Mesenchymal stem cell (in vitro differentiated cells and primary cell): ENCODE results near the gene TMEM161B.

ENCODE experiments used
- DNase-seq: peaks from one replicate; pipeline ENCODE4 v3.0.0-alpha.2; 2013
- H2AFZ ChIP-seq: one replicate; pipeline ENCODE4 v1.6.1; 2013; ENCODE audit warnings: low read depth, mild to moderate bottlenecking, control low read depth, inconsistent platforms, low read length, moderate library complexity
- H2AK5ac ChIP-seq: 2 replicates; pipeline ENCODE4 v1.6.1; 2013; ENCODE audit warnings: low read length, moderate library complexity, mild to moderate bottlenecking, inconsistent platforms; ENCODE audit not compliant: severe bottlenecking
- H2BK120ac ChIP-seq: one replicate; pipeline ENCODE4 v1.6.1; 2013; ENCODE audit warnings: low read depth, mild to moderate bottlenecking, inconsistent platforms, low read length, moderate library complexity
- H2BK12ac ChIP-seq, 2 experiments: one replicate each; pipeline ENCODE4 v1.6.1; 2013; ENCODE audit warnings: inconsistent platforms in 2 of 2, low read length in 2 of 2, mild to moderate bottlenecking in 2 of 2, moderate library complexity in 2 of 2, control low read depth in 1 of 2
- H2BK15ac ChIP-seq: one replicate; pipeline ENCODE4 v1.6.1; 2013; ENCODE audit warnings: mild to moderate bottlenecking, low read depth, inconsistent platforms; ENCODE audit not compliant: poor library complexity, severe bottlenecking
- H2BK5ac ChIP-seq: 2 replicates; pipeline ENCODE4 v1.6.1; 2013; ENCODE audit warnings: low read depth, mild to moderate bottlenecking, low read length, control low read depth, inconsistent platforms; ENCODE audit not compliant: poor library complexity, severe bottlenecking
- H3K14ac ChIP-seq, 2 experiments: one replicate each; pipeline ENCODE4 v1.6.1; 2013; ENCODE audit warnings: inconsistent platforms in 2 of 2, low read length in 2 of 2, control low read depth in 1 of 2, mild to moderate bottlenecking in 1 of 2, moderate library complexity in 1 of 2
- H3K18ac ChIP-seq, 2 experiments: one replicate each; pipeline ENCODE4 v1.6.1; 2013; ENCODE audit warnings: inconsistent platforms in 2 of 2, low read length in 2 of 2, control low read depth in 1 of 2, low read depth in 1 of 2, mild to moderate bottlenecking in 1 of 2
- H3K23ac ChIP-seq, 2 experiments: one replicate each; pipeline ENCODE4 v1.6.1; 2013; ENCODE audit warnings: inconsistent platforms in 2 of 2, low read length in 2 of 2, mild to moderate bottlenecking in 2 of 2, moderate library complexity in 2 of 2, control low read depth in 1 of 2
- H3K27ac ChIP-seq: 2 replicates; pipeline ENCODE4 v1.5.1; 2013; ENCODE audit warnings: mild to moderate bottlenecking, moderate library complexity, low read length, control low read depth, inconsistent platforms; ENCODE audit not compliant: poor library complexity, severe bottlenecking
- H3K27me3 ChIP-seq, 2 experiments: 2 replicates each; pipeline versions ENCODE4 v1.6.1 to v1.7.0; 2013; ENCODE audit warnings: low read length in 2 of 2, mild to moderate bottlenecking in 2 of 2, moderate library complexity in 2 of 2, control low read depth in 1 of 2, inconsistent platforms in 1 of 2; ENCODE audit not compliant: control insufficient read depth in 1 of 2, insufficient read depth in 1 of 2
- H3K36me3 ChIP-seq, 2 experiments: 2 replicates each; pipeline versions ENCODE4 v1.6.1 to v1.7.0; 2013; ENCODE audit warnings: low read length in 2 of 2, control low read depth in 1 of 2, inconsistent platforms in 1 of 2, low read depth in 1 of 2, mild to moderate bottlenecking in 1 of 2; ENCODE audit not compliant: insufficient read depth in 2 of 2, control insufficient read depth in 1 of 2
- H3K4ac ChIP-seq, 2 experiments: one replicate each; pipeline ENCODE4 v1.6.1; 2013; ENCODE audit warnings: inconsistent platforms in 2 of 2, low read length in 2 of 2, mild to moderate bottlenecking in 2 of 2, moderate library complexity in 2 of 2, control low read depth in 1 of 2, low read depth in 1 of 2
- H3K4me1 ChIP-seq: 2 replicates; pipeline ENCODE4 v1.6.1; 2013; ENCODE audit warnings: low read depth, low read length, control low read depth; ENCODE audit not compliant: control insufficient read depth, insufficient read depth
- H3K4me2 ChIP-seq: 2 replicates; pipeline ENCODE4 v1.6.1; 2013; ENCODE audit warnings: low read length, mild to moderate bottlenecking, inconsistent platforms; ENCODE audit not compliant: poor library complexity, severe bottlenecking
- H3K4me3 ChIP-seq, 2 experiments: 2 replicates each; pipeline versions ENCODE4 v1.5.1 to v1.7.0; 2013; ENCODE audit warnings: low read length in 2 of 2, mild to moderate bottlenecking in 2 of 2, control low read depth in 1 of 2, low read depth in 1 of 2; ENCODE audit not compliant: insufficient read depth in 1 of 2
- H3K79me1 ChIP-seq: replicated peaks from 2 replicates; pipeline ENCODE4 v1.6.1; 2013; ENCODE audit warnings: mild to moderate bottlenecking, control low read depth, low read length, inconsistent platforms; ENCODE audit not compliant: poor library complexity, severe bottlenecking
- H3K9ac ChIP-seq: 2 replicates; pipeline ENCODE4 v1.7.0; 2013; ENCODE audit warnings: mild to moderate bottlenecking, low read length, moderate library complexity
- H3K9me3 ChIP-seq: 2 replicates; pipeline ENCODE4 v1.7.0; 2013; ENCODE audit warnings: mild to moderate bottlenecking, low read length; ENCODE audit not compliant: control insufficient read depth
- H4K8ac ChIP-seq: one replicate; pipeline ENCODE4 v1.6.1; 2013; ENCODE audit warnings: inconsistent platforms, mild to moderate bottlenecking, low read length, moderate library complexity
- H4K91ac ChIP-seq: one replicate; pipeline ENCODE4 v1.6.1; 2013; ENCODE audit warnings: mild to moderate bottlenecking, low read length, inconsistent platforms
- WGBS: methylation state at CpG from one replicate; pipeline ENCODE4 v1.1.7; 2013; ENCODE audit warnings: mixed read lengths; 5-methylcytosine and 5-hydroxymethylcytosine counted together

TMEM161B gene

DNA sequence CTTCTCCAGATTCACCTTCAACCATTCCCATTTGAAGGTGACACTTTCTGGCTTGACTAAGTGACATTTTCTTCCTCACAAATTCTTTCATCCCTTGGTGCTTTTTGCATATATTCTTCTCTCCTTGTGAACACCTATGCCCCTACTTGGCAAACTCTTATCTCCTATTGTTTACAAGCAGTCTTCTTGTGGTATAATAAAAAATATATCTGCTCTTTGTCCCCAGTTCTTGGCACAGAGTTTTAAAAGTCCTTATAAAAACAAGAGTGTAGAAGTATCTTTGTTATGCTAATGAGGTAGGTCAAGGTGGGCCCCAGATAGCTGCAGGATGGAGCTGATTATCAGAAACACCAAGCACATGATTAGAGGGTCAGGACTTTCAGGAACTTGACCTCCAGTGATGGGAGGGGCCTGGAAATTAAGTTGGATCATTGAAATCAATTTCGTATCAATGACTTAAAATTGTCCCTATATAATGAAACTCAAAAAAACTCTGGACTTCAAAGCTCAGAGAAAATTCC lies 38.0 kb downstream of the TMEM161B start:
- no peak overlapping the region for H4K91ac ChIP-seq
- no peak overlapping the region for H2BK5ac ChIP-seq
- H3K18ac ChIP-seq = no peak overlapping the region
- no peaks in the 10 kb centered on the region for H3K9me3 ChIP-seq
- H2BK120ac ChIP-seq = no peak overlapping the region
- H2BK12ac ChIP-seq = no peak overlapping the region
- H2AFZ ChIP-seq = no peak overlapping the region
- no peak overlapping the region for H2AK5ac ChIP-seq
- no peak overlapping the region for H3K4me2 ChIP-seq
- no peak for DNase-seq
- no peak overlapping the region for H2BK15ac ChIP-seq
- no peak overlapping the region for H3K23ac ChIP-seq
- no peak overlapping the region for H3K9ac ChIP-seq
- peaks cover 4 to 15% of the 10 kb centered on the region in 2 experiments for H3K36me3 ChIP-seq
- peaks cover 18% of the 10 kb centered on the region for H3K79me1 ChIP-seq
- H4K8ac ChIP-seq = no peak overlapping the region
- no peak overlapping the region for H3K14ac ChIP-seq
- H3K4ac ChIP-seq = no peak overlapping the region
- H3K4me1 ChIP-seq = no peaks in the 10 kb centered on the region
- H3K27me3 ChIP-seq = no peaks in the 10 kb centered on the region
- WGBS = no CpG with 5 or more reads among the region's 1 CpG
- H3K4me3 ChIP-seq = no peak overlapping the region
- no peak overlapping the region for H3K27ac ChIP-seq

GRCh38 chr5:88226881-88227450 lies 41.7 kb downstream of the TMEM161B start:
- H3K4me1 ChIP-seq = no peaks in the 10 kb centered on the region
- no peaks in the 10 kb centered on the region for H3K9me3 ChIP-seq
- WGBS = 98% methylated on average over 3 of the region's 6 CpGs
- H3K4me2 ChIP-seq = no peak overlapping the region
- no peaks in the 10 kb centered on the region for H3K27me3 ChIP-seq
- H2BK120ac ChIP-seq = no peak overlapping the region
- no peak overlapping the region for H3K4ac ChIP-seq
- no peak for DNase-seq
- H3K27ac ChIP-seq = no peak overlapping the region
- no peak overlapping the region for H4K91ac ChIP-seq
- H2BK15ac ChIP-seq = no peak overlapping the region
- H2BK5ac ChIP-seq = no peak overlapping the region
- no peak overlapping the region for H2AK5ac ChIP-seq
- H2BK12ac ChIP-seq = no peak overlapping the region
- no peak overlapping the region for H3K23ac ChIP-seq
- no peak overlapping the region for H4K8ac ChIP-seq
- no peak overlapping the region for H3K18ac ChIP-seq
- no peak overlapping the region for H3K4me3 ChIP-seq
- no peak overlapping the region for H3K9ac ChIP-seq
- no peak overlapping the region for H3K14ac ChIP-seq
- H3K79me1 ChIP-seq = peaks cover 18% of the 10 kb centered on the region
- no peak overlapping the region for H2AFZ ChIP-seq
- peaks cover 4 to 14% of the 10 kb centered on the region in 2 experiments for H3K36me3 ChIP-seq

- no peaks in the 10 kb centered on the region for H3K27me3 ChIP-seq
- no peak overlapping the region for H2BK15ac ChIP-seq
- H2BK5ac ChIP-seq = no peak overlapping the region
- no peak for DNase-seq
- H3K23ac ChIP-seq = no peak overlapping the region
- no peaks in the 10 kb centered on the region for H3K79me1 ChIP-seq
- no peak overlapping the region for H3K4me2 ChIP-seq
- H3K14ac ChIP-seq = no peak overlapping the region
- no peak overlapping the region for H2AFZ ChIP-seq
- no peak overlapping the region for H3K27ac ChIP-seq
- no peak overlapping the region for H2BK12ac ChIP-seq
- H3K36me3 ChIP-seq = peaks cover 3 to 60% of the 10 kb centered on the region in 2 experiments
- H4K8ac ChIP-seq = no peak overlapping the region
- no peaks in the 10 kb centered on the region for H3K9me3 ChIP-seq
- H3K18ac ChIP-seq = no peak overlapping the region
- no peak overlapping the region for H3K4ac ChIP-seq
- no peak overlapping the region for H2AK5ac ChIP-seq
- H3K4me1 ChIP-seq = no peaks in the 10 kb centered on the region
- no peak overlapping the region for H3K9ac ChIP-seq
- no peak overlapping the region for H4K91ac ChIP-seq
- no peak overlapping the region for H2BK120ac ChIP-seq
- no peak overlapping the region for H3K4me3 ChIP-seq
Measured at GRCh38 chr5:88214655-88215054, 54.0 kb downstream of the TMEM161B start.

GRCh38 chr5:88207575-88207974 lies 61.1 kb downstream of the TMEM161B start:
- Histone ChIP-seq H3K4me3 (no peak overlapping the region), H3K4me1 (no peaks in the 10 kb centered on the region), H2BK5ac (no peak overlapping the region), H3K4ac (no peak overlapping the region), H3K79me1 (peaks cover 3% of the 10 kb centered on the region), H4K91ac (no peak overlapping the region), H3K36me3 (peaks cover 0 to 33% of the 10 kb centered on the region in 2 experiments), H2BK12ac (no peak overlapping the region), H3K18ac (no peak overlapping the region), H3K27ac (no peak overlapping the region), H2BK120ac (no peak overlapping the region), H3K23ac (no peak overlapping the region), H3K9me3 (no peaks in the 10 kb centered on the region), H2AFZ (no peak overlapping the region), H3K9ac (no peak overlapping the region), H3K4me2 (no peak overlapping the region), H3K27me3 (no peaks in the 10 kb centered on the region), H4K8ac (no peak overlapping the region), H3K14ac (no peak overlapping the region), H2BK15ac (no peak overlapping the region), H2AK5ac (no peak overlapping the region)
- DNase-seq = no peak
- WGBS = 99% methylated on average over 3 of the region's 3 CpGs
